Central memory CD4-positive, alpha-beta T cell (primary cell): Measurements from ENCODE around the gene EXT2.
A peak's percentile ranks its signal among the peaks of the same experiment; 100 is the strongest.

Experiments used
- DNase-seq: peaks from one replicate; pipeline ENCODE4 v3.0.0; 2022
- total RNA-seq, 3 experiments: gene quantifications; one replicate each; lab custom pipeline; 2026; lab: John Stamatoyannopoulos, UW

Gene EXT2
- total RNA-seq: 46.3 to 70.7 (median 62.1) reads per million in 3 experiments

DNA sequence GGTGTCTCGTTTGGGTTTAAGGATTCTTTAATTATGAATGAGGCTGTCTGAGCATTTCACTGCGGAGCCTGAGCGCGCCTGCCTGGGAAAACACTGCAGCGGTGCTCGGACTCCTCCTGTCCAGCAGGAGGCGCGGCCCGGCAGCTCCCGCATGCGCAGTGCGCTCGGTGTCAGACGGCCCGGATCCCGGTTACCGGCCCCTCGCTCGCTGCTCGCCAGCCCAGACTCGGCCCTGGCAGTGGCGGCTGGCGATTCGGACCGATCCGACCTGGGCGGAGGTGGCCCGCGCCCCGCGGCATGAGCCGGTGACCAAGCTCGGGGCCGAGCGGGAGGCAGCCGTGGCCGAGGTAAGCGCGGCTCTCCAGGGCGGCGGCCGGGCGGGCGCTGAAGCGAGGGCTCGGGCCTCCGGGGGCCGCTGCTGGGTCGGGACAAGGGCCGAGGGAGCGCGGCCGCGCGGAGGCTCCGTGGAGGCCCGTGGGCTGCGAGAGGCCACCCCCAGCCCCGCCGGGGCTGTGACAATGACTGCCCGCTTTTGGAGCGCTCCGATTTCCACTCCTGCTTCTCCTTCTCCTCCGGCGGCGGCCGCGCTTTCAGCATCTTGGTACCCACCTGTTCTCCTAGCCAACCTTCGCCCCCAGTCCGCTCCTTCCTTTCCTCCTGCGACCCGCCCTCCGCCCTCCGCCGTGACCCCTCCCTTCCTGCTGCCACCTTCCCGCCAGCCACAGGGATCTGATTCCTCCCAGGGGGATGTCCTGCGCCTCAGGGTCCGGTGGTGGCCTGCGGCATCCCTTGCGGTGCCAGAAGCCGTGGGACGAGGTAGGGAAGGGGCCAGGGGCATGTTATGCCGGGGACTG, at the start of gene EXT2:
TSS of gene EXT2 (plus strand) at position 173 of the 854 bp plus-strand sequence. CDS start 12,035 bp downstream, outside the sequence.
- peak; percentile 81 for DNase-seq

DNA sequence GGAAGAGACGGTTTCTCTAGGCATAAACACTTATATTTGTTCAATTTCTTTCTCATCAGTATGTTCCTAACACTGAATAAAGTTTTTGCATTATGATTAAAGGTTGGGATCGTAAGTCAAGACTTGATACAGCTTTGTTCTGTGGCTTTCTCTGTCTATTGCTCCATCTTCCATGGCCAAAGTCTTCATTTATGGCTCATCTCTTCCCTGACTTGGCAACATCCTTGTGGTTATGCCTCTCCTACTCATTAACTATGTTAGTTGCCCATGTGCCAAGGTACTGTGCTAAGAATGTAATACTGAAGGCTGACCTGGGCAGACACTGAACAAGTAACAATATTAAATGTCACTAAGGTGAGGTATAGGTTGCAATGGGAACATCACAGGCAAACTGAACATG, 49.3 kb upstream of the EXT2 start:
- no peak for DNase-seq

DNA sequence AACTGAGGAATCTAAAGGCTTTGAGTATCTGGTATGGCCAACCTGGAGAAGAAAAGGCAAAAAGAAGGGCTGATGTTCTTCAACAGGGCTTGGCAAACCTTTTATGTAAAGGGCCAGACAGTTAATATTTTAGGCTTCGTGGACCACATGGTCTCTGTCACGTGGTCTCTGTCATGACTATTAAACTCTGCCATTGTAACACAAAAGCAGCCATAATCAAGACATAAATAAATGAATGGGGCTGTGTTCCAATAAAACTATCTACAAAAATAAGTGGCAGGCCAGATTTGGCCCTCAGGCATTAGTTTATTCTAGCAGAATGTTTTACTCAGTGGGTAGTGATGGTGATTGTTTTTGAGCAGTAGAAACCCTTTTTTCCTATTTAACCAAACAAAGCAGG, 48.2 kb upstream of the EXT2 start:
- no peak for DNase-seq

DNA sequence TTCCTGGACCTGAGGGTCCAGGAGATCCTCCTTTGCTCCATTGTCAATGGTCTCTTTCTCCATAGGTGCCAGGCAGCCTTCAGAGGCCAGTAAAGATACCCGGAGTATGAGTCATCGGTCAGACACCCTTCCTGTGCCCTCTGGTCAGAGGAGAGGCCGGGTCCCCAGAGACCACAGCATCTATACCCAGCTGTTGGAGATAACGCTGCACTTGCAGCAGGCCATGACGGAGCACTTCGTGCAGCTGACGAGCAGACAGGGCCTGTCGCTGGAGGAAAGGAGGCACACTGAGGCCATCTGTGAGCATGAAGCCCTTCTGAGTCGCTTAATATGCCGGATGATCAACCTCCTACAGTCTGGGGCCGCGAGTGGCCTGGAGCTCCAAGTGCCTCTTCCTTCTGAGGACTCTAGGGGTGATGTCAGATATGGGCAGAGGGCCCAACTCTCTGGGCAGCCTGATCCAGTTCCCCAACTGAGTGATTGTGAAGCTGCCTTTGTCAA, 47.5 kb upstream of the EXT2 start, which contains the start of gene ACCSL:
TSS of gene ACCSL (plus strand) at position 51 of the 501 bp plus-strand sequence. CDS start at position 107, 56 bp downstream.
- no peak for DNase-seq

DNA sequence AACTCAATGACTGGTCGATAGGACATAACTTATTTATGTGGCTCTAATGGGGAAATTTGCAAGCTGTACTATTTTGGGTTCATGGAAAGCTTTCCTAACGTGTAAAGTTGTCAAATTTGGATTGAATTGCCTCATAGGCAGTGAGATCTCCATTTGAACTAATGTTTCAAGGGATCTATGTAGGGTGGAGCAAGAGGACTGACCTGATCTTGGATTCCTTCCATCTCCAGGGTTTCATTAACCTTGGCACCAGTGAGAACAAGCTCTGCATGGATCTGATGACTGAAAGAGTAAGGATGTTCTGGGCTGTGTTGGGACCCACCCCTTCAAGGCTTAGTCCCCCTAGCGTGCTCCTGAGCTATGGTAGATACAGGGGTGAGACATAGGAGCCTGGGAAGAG, 45.6 kb upstream of the EXT2 start:
- no peak for DNase-seq

DNA sequence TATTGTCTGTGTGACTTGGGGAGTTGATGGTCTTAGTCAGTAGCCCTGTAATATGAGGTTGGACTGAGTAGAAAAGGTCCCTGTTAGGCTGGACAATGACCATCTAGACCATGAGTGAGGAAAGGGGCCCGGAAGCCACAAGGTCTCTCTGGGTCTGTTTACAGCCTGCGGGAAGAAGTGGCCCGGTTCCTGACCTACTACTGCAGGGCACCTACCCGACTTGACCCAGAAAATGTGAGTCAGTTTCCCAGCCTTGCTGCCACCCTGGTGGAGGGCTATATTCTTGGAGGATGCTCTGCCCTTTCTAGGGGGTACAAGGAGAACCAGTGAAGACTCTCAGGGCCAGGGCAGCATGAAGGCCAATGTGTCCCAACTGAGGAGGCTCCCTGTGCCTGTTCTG, 44.3 kb upstream of the EXT2 start:
- DNase-seq: no peak

DNA sequence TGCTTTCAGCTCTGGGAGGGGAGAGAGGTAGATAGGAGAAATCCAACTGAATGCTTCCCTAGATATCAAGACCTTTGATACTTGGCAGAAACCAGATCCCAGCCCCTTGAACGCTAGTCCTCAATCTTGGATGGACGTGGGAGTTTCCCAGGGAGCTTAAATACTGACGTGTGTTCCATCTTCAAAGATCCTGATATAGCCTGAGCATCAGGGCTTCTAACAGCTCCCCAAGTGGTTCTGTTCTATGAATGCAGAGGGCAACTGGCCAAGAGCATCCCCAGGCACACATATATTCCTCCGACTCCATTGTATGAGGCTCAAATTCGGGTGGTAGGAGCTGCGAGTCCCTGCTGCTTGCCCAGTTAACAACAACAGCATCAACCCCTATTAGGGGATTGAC, 38.1 kb upstream of the EXT2 start:
- DNase-seq: no peak

DNA sequence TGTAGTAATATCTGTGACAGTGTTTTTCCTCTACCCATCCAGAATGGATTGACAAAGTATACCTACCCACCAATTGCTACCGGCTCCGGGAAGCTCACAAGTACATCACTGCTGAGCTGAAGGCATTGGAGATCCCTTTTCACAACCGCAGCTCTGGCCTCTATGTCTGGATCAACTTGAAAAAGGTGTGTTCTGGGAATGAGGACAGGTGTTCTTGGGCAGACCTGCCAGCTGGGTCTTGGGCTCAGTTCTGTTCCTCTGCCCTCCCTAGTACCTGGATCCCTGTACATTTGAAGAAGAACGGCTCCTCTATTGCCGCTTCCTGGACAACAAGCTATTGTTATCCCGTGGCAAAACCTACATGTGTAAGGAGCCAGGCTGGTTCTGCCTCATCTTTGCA, 37.2 kb upstream of the EXT2 start:
- no peak for DNase-seq

DNA sequence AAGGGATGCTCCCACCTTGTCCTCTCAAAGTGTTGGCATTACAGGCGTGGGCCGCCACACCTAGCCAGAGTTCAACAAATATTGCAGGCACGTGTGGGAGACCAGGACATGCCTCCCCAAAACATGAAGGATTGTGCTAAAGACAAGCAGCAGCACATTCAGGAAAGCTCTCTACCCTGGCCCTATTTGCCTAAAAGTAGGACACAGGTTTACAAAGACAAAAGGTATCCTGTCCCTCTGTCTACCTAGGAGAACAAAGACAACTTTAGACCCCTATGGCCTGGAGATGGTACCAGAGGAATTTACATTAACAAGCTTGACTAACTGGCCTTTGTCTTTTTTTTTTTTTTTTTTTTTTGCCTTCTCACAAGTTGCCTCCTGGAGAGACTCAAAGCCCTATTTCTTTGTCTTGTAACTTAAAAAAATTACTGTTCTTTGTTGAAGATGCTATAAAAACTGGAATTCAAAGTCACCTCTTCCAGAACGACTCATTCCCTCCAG, 30.3 kb upstream of the EXT2 start:
- DNase-seq: no peak

DNA sequence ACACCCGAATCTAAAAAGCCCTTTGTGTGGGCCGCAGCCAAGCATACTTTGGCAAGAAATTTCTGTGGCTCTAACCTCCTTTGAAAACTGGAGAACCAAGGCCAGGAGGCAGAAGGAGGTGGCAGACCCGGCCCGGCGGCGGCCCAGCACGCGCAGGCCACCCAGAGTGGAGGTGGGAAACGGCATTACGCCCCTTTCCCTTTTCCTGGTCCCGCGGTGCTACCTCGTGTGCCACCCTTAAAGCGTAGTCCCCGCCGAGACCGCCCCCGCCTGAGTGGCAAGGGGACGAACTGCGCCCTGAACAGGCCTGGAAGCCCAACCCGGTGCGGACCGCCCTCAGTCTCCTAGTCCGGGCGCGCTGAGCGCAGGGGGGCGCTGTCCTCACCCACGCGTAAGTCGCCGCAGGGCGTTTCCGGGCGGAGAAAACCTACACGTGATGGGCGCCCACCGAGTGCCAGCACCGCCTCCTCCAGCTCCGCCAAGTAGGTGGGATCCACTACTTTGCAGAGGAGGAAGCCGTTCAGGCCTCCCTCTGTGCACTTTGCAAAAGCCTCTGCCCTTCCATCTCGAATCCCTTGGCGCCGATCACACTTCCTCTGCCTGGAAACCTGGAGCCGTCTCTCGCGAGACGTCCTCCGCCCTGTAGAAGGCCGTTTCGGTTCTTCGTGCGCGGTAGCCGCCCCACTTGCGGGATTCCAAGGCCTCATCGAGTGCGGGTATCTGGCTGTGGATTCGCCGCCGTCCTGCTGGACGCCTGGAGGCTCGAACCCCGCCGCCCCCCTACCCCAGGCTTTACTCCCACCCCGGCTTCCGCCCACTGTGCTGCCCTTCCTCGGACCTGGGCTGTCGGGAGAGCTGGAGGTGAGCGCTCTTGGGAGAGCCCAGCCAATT, 29.4 kb upstream of the EXT2 start, which contains the start of gene ACCS:
TSS of gene ACCS (plus strand) at position 430 of the 891 bp plus-strand sequence. CDS start 1,358 bp downstream, outside the sequence.
- DNase-seq: peak; percentile 89

DNA sequence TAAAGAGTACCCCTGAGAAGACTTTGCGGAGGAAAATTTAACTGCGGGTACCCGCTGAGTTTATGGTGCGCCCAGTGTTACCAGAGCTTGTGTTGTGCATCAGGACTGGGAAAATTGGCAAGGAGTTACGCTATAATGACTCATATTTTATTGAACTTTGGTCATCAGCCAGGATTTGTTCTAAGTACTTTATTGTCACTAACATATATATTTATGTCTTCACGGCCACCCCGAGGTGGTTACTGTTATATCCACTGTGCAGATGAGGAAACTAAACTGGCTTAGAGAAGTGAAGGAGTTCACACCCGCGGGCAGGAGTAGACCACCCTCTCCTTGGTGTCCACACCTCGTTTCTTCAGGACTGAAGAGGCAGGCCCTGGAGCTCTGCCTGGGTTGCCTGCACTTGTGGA, 28.7 kb upstream of the EXT2 start:
- DNase-seq: no peak

DNA sequence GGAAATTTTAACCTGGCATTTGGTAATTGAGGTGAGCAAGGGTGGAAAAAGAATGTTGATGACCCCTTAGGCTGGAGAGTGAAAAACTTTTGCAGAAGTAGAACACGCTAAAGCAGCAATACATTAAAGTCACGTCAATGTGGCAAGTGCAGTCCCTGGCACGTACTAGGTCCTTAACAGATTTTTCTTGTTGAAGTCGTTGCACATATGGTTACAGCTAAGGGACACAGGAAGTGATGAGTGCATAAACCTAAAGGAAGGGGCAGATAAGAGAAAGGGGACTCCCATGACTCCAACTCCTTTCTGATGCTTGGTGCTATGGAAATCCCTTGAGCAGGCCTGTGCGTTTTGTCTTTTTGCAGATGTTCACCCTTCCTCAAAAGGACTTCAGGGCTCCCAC, 28.2 kb upstream of the EXT2 start:
- no peak for DNase-seq

DNA sequence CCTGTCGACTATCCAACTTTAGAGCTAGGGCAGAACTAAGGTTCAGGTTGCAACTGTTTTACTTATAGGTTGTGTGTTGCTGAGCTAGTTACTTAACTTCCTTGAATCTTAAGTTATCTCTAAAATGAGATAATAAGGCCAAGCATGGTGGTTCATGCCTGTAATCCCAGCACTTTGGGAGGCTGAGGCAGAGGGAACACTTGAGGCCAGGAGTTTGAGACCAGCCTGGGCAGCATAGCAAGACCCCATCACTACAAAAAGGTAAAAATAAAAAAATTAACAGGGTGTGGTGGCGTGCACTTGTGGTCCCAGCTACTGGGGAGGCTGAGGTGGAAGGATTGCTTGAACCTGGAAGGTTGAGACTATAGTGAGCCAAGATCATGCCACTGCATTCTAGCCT, 27.3 kb upstream of the EXT2 start:
- no peak for DNase-seq

DNA sequence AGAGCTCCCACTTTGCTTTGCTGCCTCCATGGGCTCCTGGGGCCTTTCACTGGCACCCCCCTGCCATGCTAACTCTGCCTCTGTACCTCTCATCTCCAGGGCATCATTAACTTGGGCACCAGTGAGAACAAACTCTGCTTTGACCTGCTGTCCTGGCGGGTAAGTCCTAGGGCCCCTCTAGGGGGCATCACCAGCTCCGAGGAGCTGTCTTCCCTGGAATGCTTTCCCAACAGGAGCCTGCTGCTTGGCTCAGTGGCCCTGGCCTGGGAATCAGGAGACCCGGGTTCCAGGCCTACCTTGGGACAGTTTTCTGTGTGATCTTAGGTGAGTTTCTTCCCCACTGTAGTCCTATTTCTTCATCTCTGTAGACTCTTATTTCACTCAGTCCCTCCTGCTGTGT, 24.3 kb upstream of the EXT2 start:
- no peak for DNase-seq

DNA sequence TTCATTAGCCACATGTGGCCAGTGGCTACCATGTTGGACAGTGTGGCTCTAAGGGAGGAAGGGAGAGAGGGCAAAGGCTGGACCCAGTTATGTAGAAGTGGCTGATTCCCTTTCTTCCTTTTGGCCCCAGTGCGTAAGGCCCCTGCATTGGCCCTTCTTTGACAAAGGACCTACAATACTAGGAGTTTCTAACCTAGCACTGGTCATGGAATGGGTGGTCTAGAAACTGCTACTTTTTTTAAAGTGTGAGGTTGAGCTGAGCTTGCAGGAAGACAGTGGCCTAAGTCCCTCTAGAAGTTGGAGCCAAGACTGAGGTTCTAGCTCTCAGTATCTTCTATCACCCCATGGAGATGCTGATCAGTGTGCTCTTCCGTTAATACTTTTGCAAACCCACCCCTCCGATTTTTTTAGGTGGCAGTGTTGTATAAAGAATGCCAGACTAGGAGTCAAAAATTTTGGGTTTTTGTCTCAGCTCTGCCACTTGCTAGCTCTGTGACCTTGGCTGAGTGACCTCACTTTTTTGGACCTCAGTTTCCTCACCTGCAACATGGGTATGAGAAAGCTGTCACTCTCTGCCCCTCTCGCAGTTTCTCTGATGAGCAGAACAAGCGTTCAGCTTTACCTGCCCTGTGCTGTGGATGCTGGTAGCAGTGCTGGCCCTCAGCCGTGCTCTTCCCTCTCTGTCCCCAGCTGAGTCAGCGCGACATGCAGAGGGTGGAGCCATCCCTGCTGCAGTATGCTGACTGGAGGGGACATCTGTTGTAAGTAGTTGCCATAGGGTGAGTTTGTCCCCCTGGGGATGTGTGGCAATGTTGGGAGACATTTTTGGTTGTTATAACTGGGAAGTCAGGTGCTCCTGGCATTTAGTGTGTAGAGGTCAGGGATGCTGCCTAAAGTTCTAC, 22.5 kb upstream of the EXT2 start:
- DNase-seq: no peak

DNA sequence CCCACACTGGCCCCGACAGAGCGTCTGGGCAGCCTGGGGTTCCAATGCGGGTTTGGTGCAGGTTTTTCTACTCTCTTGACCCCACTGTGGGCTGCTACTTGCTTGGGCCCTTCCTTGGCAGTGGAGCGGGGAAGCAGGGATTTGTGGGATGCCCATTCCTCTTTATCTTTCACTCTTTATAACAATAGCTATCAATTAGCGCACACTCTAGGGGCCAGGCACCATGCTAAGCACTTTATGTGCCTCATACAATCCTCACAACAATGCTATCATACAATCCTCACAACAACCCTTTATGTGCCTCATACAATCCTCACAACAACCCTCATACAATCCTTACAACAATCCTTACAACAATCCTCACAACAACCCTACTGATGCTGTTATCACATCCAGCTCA, 16.7 kb upstream of the EXT2 start:
- no peak for DNase-seq

DNA sequence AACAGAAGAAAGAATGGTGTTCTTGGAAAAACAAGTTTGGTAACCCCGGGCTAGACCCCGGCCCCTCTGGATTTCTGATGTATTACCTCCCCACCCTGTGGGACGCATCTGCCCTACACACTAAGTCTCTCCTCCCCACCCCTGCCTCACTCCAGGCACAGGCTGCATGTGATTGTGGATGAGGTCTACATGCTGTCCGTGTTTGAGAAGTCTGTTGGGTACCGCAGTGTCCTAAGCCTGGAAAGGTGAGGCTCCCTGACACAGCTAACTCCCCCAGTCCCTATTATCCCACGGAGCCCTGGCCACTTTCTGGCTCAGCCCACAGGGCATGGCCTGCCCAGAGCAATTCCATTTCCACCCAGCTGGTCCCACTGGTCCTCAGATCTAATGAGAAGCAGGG, 16.1 kb upstream of the EXT2 start:
- DNase-seq: no peak

DNA sequence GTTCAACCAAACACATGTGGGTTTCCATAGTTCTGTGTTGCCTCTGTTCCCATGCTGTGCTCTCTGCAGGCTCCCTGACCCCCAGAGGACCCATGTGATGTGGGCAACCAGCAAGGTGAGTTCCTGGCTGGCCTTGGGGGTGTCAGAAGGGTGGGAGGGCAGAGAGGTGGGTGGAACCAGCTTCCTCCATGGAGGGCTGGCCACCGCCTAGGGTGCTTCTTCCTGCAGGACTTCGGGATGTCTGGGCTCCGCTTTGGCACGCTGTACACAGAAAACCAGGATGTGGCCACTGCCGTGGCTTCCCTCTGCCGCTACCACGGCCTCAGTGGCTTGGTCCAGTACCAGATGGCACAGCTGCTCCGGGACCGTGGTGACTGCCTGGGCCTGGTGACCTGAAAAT, 14.5 kb upstream of the EXT2 start:
- no peak for DNase-seq

DNA sequence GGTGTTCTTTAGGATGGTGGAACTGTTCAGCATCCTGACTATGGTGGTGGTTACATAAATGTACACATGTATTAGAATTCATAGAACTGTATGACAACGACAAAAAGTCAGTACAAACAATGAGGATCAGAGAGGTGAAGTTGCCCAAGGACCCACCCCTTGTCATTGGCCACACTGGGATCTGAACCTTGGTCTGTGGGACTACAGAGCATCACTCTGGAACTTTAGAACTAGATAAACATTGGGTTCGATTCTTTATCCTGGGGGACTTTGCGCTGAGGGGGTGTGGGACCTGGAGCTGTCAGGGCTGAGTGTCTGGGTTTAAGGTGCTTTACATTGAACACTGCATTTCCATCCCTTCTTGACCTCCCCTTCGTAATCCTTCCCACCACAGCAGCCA, 12.8 kb upstream of the EXT2 start:
- DNase-seq: no peak

DNA sequence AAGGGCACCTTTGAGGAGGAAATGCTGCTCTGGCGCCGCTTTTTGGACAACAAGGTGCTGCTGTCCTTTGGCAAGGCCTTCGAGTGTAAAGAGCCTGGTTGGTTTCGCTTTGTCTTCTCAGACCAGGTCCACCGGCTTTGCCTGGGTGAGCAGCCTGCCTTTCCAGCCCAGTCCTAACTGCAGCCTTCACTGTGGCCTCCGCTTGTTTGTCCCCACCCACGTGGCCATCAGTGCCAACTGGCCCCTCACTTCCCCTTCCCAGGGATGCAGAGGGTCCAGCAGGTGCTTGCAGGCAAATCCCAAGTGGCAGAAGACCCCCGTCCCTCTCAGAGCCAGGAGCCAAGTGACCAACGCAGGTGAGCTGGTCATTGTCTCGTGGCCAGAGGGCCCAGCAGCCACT, 12.0 kb upstream of the EXT2 start:
- no peak for DNase-seq

DNA sequence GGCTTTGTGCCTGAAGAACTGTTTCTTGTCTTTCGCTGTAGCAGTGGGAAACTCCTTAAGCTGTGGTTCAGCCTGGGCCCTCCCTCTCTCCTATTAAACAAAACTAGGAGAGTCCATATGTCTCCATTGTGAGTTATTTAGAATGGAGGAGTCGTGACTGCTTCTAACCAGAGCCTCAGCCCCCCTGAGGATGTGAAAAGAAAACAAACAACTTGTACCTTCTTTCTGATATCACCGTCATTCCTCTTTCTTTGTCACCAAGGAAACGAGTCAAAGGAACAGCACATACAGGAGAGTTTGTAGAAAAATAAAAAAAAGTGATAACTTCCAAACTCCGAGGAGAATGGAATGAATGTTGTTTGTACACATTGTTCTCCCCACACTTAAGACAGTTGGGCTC, 11.6 kb upstream of the EXT2 start:
- no peak for DNase-seq

DNA sequence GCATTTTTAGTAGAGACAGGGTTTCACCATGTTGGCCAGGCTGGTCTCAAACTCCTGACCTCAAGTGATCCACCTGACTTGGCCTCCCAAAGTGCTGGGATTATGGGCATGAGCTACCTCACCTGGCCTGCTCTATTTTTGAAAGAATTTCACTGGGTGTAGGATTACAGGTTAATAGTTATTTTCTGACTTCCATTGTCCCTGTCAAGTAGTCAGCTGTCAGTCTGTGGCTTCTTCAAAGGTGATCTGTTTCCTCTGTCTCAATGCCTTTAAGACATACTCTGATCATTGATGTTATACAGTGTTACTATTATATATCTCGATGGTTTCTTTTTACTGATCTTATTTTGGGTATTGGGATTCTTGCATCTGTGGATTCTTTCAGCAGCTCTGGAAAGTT, 10.1 kb upstream of the EXT2 start:
- no peak for DNase-seq
